Stimulated activated CD4-positive, alpha-beta T cell treated with anti-CD3 and anti-CD28 coated beads, Interleukin-15, amount 100 ng/mL, for 48 hours (primary cell): Measurements from ENCODE around the gene PTPN9.
"Not testable (repeated sequence)": the region's sequence is repeated elsewhere in the genome, so short reads cannot be mapped to it uniquely, and the experiment has no call there.

Experiments
- DNase-seq, 2 donors: peaks; one replicate each; pipeline ENCODE4 v3.0.0-alpha.2; 2020; ENCODE audit warnings: low read depth in 2 of 2

The PTPN9 gene

GRCh38 chr15:75583701-75584100 is 4.6 kb upstream of the PTPN9 start:
- DNase-seq = no peak

DNA sequence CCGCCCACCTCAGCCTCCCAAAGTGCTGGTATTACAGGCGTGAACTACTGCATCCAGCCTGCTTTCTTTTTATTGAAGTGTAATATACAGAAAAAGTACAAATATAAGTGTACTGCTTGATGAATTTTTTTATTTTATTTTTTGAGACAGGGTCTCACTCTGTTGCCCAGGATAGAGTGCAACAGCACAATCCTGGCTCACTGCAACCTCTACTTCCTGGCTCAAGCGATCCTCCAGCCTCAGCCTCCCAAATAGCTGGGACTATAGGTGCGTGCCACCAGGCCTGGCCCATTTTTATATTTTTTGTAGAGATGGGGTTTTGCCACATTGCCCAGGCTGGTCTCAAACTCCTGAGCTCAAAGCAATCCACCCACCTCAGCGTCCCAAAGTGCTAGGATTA is 3.8 kb upstream of the PTPN9 start:
- DNase-seq = not testable (repeated sequence)

DNA sequence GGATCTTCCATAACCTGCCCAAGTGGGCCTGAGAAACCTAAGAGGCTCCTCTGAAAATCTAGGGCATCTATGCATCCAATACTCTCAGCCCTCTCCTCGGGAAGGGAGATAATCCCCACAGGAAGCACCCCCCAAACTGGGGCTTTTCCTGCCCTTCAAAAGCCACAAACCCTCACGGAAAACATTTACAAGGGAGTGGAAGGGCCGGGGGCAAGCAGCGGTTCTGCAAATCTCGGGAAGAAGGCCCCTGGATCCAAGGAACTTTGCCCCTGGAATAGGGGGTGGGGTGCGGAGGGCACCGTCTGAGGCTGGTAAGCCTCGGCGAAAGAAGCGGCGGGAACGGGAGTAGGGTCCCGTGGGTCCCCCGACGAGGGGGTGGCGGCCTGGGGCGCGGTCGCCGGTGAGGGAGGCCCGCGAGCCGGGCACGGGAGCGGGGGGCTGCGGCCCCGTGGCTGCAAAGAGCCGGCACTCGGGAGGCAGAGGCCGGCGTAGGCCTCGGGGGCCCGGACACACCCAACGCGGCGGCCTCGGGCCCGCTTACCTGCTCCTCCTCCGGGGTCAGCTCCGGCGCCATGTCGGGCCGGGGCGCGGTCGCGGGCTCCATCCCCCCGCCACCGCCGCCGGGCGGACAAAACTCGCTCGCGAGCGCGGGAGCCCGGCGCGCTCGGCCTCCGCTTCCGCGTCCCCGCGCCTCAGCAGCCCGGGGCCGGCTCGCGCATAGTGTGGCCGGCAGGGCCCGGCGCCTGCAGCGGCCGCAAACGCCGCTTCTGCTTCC is 755 bp downstream of the PTPN9 start:
- no peak for DNase-seq

GRCh38 chr15:75577401-75578172 is 1.5 kb downstream of the PTPN9 start:
- no peak for DNase-seq

DNA sequence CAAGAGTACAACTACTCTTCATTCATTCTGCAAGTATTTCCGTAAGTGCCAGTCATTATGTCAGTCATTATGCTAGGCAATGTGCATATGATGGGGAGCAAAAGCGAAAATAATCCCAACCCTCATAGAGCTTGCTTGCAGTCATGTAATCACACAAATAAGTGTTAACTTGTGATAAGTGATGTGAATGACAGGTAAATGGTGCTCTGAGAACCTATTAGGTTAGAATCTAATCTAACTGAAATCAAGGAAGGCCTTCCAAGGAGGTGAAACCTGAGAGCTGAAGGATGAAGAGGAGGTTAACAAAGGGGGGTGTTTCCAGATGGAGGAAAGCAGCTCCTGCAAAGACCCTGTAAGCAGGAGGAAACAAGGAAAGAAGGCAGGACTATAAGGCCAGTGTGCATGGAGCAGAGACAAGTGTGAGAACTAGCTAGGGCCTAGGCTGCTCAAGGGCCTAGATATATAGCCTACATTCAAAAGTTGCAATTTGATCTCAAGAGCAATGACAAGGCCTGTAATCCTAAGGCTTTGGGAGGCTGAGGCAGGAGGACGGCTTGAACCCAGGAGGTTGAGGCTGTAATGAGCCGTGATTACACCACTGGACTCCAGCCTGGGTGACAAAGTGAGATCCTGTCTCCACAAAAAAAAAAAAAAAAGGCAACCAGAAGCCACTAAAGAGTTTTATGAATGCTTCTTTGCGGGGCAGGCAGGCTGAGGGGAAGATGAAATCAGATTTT is 5.3 kb downstream of the PTPN9 start:
- no peak for DNase-seq

DNA sequence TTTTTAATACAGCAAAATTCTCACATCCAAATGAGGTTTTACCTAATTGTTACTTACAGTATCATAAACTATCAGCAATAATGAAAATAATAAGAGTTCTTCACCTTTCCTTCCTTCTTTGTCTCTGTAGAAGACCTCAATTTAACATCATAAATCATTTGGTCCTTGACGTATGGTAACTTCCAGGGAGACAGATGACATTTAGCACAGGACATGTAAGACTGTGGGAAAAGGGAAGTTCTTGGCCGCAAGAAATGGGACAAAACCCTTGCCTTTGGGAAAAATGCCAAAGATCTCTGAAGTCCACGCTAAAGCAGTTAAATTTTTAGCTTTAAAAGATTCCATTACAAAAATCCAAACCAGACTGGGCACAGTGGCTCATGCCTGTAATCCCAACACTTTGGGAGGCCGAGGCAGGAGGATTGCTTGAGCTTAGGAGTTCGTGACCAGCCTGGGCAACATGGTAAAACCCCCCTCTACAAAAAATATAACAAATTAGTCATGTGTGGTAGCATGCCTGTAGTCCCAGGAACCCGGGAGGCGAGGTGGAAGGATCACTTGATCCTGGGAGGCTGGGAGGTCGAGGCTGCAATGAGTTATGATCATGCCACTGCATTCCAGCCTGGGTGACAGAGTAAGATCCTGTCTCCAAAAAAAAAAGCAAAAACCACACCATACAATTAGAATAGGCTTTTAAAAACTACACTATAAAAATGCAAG is 8.8 kb downstream of the PTPN9 start:
- no peak for DNase-seq

DNA sequence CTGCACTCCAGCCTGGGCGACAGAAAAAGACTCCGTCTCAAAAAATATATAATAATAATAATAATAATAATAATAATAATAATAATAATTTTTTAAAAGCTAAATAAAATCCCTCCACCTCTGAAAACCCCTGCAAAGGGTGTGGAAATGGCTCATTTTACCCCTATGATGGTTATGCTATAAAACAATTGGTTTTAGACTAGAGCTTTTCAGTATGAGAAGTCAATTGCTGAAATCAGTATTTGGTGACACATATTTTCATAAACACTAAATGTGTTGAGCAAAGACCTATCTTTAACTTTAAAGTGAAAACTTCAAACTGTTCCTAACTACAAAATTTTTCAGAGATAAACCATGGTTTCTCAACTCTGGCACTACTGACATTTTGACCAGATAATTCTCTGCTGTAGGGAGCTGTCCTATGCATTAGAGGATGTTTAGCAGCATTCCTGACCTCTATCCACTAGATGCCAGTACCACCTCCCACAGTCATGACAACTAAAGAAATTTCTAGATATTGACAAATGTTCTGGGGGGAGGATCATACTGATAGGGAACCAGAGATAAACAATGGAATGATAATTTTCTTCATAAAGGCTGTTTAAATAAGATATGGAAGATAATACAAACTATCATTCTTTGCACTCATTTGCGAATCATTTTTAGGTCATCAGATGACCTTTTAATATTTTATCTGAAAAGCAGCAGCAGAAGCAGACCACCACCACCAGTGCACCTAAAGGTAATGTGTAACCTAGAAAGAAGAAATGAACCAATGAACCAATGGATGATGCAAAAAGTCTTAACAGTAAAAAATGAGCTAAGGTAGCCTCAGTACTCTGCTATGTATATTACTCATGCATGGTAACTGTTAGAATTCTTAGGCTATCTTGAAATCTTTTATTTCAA is 13.8 kb downstream of the PTPN9 start:
- DNase-seq = no peak

GRCh38 chr15:75561888-75562287 is 17.2 kb downstream of the PTPN9 start:
- no peak for DNase-seq

DNA sequence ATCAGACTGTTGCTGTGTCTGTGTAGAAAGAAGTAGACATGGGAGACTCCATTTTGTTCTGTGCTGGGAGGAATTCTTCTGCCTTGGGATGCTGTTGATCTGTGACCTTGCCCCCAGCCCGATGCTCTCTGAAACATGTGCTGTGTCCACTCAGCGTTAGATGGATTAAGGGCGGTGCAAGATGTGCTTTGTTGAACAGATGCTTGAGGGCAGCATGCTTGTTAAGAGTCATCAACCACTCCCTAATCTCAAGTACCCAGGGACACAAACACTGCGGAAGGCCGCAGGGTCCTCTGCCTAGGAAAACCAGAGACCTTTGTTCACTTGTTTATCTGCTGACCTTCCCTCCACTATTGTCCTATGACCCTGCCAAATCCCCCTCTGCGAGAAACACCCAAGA is 19.8 kb downstream of the PTPN9 start:
- DNase-seq = not testable (repeated sequence)

DNA sequence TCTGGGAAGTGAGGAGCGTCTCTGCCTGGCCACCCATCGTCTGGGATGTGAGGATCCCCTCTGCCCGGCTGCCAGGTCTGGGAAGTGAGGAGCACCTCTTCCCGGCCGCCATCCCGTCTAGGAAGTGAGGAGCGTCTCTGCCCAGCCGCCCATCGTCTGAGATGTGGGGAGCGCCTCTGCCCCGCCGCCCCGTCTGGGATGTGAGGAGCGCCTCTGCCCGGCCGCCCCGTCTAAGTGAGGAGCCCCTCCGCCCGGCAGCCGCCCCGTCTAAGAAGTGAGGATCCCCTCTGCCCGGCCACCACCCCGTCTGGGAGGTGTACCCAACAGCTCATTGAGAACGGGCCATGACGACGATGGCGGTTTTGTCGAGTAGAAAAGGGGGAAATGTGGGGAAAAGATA is 20.2 kb downstream of the PTPN9 start:
- DNase-seq = not testable (repeated sequence)

GRCh38 chr15:75554717-75555116 is 24.4 kb downstream of the PTPN9 start:
- DNase-seq = no peak

DNA sequence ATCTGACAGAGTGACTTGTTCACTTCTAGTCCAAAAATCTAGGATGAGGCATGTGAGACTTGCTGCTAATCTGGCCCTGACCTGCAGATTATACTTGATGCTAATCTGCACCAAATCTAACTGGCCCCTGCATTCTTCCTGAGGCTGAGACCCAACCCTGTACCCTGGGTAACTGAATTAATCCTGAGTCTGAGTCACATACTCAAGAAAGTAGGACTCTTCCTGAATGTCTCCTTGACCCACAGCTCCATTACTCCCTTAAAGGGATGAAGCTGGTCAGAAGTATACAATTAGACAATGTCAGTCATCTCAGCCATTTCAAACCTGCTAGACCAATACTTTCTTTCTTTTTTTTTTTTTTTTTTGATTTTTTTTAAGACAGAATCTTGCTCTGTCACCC is 25.5 kb downstream of the PTPN9 start:
- no peak for DNase-seq

GRCh38 chr15:75551091-75551490 is 28.0 kb downstream of the PTPN9 start:
- DNase-seq = no peak

DNA sequence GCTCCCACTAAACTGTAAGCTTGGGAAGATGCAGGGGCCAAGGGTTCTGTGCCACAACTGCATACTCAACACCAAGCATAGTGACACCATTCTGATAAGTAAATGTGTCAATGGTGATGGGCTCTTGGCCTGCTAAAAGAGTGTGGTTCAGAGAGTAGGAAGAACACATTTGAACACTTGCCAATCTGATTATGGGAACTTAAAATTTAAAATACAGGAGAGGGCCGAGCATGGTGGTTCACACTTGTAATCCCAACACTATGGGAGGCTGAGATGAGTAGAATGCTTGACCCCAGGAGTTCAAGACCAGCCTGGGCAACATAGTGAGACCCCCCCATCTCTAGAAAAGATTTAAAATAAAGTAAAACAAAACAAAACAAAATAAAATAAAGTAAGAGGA is 34.1 kb downstream of the PTPN9 start:
- DNase-seq = no peak

- no peak for DNase-seq
Observed at GRCh38 chr15:75544359-75544758, 34.8 kb downstream of the PTPN9 start.

- DNase-seq = not testable (repeated sequence)
Observed at GRCh38 chr15:75542949-75543545, 36.1 kb downstream of the PTPN9 start.

GRCh38 chr15:75542386-75542797 is 36.7 kb downstream of the PTPN9 start:
- DNase-seq = no peak

DNA sequence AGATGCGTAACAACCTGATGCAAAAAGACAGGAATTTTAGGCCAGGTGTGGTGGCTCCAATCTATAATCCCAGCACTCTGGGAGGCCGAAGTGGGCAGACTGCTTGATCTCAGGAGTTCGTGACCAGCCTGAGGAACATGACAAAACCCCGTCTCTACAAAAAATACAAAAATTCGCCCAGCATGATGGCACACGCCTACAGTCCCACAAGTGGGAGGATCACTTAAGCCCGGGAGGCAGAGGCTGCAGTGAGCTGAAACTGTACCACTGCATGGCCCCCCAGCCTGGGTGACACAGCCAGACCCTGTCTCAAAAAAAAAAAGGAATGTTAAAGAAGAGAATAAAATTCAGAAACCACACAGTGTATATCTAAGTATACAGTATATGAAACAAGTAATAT is 40.7 kb downstream of the PTPN9 start:
- no peak for DNase-seq

- DNase-seq = no peak
Observed at GRCh38 chr15:75533945-75534344, 45.2 kb downstream of the PTPN9 start.
